Measurements from ENCODE around the gene VWA5B2.
A peak's percentile ranks its signal among the peaks of the same experiment; 100 is the strongest.

The VWA5B2 gene

DNA sequence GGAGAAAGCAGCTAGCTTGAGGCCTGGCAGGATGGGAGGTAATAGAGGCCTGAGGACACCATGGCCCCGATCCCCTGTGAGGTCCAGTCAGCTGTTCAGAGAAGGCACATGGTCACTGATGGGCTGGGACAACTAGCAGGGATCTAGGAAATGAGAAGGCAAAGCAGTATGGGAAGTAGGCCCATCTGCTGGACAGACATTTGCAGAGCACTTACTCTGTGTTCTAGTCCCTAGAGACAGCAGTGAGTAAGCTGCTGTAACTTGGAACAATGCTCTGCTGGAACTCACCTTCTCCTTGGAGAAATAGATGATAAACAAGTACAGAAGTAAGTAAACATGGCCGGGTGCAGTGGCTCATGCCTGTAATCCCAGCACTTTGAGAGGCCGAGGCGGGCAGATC, 53.6 kb downstream of the VWA5B2 start:
- no peak for DNase-seq

DNA sequence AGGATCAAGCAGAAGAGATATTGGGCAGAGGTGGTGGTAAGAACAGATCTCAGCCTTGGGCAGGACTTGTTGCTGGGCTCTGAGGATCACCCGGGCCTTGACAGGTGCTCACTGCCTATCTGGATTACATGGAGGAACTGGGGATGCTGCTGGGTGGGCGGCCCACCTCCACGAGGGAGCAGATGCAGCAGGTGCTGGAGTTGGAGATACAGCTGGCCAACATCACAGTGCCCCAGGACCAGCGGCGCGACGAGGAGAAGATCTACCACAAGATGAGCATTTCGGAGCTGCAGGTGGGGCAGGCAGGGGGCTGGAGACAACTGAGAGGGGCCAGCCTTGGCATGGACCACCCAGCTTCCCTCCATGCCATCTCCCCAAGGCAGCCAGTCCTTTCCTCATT, 54.3 kb downstream of the VWA5B2 start:
- no peak for DNase-seq

DNA sequence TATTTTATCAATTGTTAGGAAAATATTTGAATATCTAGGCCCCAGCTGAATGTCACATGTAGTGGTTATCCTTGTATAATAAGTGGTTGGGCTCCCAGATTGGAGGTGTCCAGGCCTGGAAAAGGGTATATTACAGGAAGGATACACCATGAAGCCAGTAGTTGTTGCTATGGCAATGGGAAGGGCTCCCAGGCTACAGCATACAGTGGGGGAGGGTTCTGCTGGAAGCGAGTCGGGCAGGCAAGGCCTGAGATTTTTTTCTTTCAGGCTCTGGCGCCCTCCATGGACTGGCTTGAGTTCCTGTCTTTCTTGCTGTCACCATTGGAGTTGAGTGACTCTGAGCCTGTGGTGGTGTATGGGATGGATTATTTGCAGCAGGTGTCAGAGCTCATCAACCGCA, 55.3 kb downstream of the VWA5B2 start:
- DNase-seq = peak; percentile 26

DNA sequence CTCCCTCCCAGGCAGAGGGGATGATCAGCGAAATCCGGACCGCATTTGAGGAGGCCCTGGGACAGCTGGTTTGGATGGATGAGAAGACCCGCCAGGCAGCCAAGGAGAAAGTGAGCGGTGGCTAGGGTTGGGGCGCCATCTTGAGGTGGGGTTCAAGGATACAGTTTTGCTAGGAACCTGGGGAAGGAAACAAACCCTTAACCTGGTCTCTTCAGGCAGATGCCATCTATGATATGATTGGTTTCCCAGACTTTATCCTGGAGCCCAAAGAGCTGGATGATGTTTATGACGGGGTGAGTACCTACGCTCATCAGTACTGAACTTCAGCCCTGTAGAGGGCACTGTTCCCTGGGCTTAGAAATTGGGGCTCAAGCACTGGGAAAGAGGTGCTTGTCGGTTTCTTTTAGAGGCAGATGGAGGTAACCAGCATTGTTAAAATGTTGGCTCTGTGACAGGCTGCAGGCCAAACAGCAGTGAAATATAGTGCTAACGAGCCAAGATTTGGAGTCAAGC, 60.1 kb downstream of the VWA5B2 start:
- DNase-seq = peak; percentile 70

DNA sequence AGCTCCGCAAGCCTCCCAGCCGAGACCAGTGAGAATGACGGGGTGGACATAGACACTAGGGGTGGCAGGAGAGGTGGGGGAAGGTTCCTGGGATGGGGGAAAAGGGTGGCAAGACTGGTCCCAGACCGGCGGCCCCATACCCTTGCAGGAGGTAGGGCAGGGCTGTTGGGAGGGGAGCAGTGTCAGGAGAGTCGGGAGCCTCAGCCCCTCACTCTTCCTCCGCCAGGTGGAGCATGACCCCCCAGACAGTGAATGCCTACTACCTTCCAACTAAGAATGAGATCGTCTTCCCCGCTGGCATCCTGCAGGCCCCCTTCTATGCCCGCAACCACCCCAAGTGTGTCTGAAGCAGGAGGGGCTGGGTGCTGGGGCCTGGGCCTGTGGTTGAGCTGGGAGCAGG, 60.9 kb downstream of the VWA5B2 start:
- no peak for DNase-seq

DNA sequence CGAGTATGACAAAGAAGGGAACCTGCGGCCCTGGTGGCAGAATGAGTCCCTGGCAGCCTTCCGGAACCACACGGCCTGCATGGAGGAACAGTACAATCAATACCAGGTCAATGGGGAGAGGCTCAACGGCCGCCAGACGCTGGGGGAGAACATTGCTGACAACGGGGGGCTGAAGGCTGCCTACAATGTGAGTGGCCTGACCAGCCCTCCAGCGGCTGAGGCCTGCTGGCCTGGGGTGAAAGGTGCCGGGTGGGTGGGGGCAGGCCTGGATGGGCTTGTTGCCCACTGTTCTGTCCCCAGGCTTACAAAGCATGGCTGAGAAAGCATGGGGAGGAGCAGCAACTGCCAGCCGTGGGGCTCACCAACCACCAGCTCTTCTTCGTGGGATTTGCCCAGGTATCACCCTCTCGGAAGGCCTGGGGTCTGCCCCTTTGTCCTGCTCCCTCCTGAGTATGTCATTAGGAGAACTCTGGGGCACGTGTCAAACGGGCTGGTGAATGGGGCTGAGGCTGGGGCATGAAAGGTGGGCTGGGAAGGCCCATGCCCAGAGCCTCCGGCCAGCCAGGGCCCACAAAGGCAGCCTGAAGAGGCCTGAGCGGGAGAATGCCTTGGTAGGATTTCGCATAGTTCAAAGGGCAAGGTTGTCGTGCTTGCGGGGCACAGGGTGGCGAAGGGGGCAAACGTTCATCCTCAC, 61.8 kb downstream of the VWA5B2 start:
- no peak for DNase-seq
